ENCODE data around the gene POMGNT1. TPM values are rescaled to one million over a fixed set of nuclear protein-coding genes. Genes with fewer than 3 reads are reported as not detected.
"Not testable (repeated sequence)": the region's sequence is repeated elsewhere in the genome, so short reads cannot be mapped to it uniquely, and the experiment has no call there.

Gene POMGNT1
- total RNA-seq, 1 donor from 2014 or later: 96.9 TPM

DNA sequence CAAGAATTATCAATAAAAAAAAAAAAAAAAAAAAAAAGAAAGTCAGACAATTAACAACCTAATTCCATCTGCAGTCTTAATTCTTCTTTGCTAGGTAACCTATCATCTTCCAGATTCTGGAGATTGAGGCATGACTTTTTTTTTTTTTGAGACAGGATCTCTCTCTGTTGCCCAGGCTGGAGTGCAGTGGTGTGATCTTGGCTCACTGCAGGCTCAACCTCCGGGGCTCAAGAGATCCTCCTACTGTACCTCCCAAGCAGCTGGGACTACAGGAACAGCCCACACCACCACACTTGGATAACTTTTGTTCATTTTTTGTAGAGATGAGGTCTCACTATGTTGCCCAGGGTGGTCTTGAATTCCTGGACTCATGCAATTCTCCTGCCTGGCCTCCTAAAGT is 44.7 kb upstream of the POMGNT1 start:
- H3K36me3 ChIP-seq (ENCODE audit: control insufficient read depth, insufficient read depth, low read length): no peaks in the 10 kb centered on the region
- no peak for DNase-seq (ENCODE audit: low read depth)
- no peak overlapping the region for H3K4me3 ChIP-seq (ENCODE audit: low read depth, low read length)
- no peaks in the 10 kb centered on the region for H3K27me3 ChIP-seq (ENCODE audit: control insufficient read depth, insufficient read depth, low read length)
- TF ChIP-seq, protein P1, sequence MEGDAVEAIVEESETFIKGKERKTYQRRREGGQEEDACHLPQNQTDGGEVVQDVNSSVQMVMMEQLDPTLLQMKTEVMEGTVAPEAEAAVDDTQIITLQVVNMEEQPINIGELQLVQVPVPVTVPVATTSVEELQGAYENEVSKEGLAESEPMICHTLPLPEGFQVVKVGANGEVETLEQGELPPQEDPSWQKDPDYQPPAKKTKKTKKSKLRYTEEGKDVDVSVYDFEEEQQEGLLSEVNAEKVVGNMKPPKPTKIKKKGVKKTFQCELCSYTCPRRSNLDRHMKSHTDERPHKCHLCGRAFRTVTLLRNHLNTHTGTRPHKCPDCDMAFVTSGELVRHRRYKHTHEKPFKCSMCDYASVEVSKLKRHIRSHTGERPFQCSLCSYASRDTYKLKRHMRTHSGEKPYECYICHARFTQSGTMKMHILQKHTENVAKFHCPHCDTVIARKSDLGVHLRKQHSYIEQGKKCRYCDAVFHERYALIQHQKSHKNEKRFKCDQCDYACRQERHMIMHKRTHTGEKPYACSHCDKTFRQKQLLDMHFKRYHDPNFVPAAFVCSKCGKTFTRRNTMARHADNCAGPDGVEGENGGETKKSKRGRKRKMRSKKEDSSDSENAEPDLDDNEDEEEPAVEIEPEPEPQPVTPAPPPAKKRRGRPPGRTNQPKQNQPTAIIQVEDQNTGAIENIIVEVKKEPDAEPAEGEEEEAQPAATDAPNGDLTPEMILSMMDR (IDR thresholded peaks at IDR 0.05; ENCODE audit: insufficient read depth, low read length, poor library complexity, severe bottlenecking): no peak

DNA sequence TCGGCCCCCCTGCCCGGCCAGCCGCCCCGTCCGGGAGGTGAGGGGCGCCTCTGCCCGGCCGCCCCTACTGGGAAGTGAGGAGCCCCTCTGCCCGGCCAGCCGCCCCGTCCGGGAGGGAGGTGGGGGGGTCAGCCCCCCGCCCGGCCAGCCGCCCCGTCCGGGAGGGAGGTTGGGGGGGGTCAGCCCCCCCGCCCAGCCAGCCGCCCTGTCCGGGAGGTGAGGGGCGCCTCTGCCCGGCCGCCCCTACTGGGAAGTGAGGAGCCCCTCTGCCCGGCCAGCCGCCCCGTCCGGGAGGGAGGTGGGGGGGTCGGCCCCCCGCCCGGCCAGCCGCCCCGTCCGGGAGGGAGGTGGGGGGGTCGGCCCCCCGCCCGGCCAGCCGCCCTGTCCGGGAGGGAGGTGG is 43.5 kb upstream of the POMGNT1 start:
- H3K36me3 ChIP-seq (ENCODE audit: control insufficient read depth, insufficient read depth, low read length); H3K27me3 ChIP-seq (ENCODE audit: control insufficient read depth, insufficient read depth, low read length); DNase-seq (ENCODE audit: low read depth): not testable (repeated sequence)

DNA sequence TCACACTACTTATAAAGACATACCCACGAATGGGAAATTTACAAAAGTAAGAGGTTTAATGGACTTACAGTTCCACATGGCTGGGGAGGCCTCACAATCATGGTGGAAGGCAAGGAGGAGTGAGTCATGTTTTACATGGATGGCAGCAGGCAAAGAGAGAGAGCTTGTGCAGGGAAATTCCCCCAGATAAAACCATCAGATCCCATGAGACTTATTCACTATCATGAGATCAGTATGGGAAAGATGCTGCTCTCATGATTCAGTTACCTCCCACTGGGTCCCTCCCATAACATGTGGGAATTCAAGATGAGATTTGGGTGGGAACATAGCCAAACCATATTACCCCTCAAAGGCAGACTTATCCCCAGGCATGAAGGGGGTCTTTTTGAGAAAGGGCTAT is 40.6 kb upstream of the POMGNT1 start:
- not testable (repeated sequence) for H3K4me3 ChIP-seq (ENCODE audit: low read depth, low read length); DNase-seq (ENCODE audit: low read depth); H3K36me3 ChIP-seq (ENCODE audit: control insufficient read depth, insufficient read depth, low read length); H3K27me3 ChIP-seq (ENCODE audit: control insufficient read depth, insufficient read depth, low read length)

More for the DNA sequence above, 43.5 kb upstream of the POMGNT1 start:
- H3K4me3 ChIP-seq (ENCODE audit: low read depth, low read length): not testable (repeated sequence)

DNA sequence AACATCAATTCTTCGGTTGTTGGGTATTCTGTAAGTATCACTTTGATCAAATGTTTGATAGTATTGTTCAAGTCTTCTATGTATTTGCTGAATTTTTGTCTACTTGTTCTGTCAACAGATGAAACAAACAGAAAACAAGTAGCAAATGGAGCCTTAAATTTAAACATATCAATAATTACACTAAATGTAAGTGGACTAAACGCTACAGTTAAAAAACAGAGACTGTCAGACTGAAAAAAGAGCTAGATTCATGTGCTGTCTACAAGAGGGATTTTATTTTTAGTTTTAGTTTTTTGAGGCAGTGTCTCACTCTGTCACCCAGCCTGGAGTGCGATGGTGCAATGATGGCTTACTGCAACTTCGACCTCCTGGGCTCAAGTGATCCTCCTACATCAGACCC is 38.6 kb upstream of the POMGNT1 start:
- no peaks in the 10 kb centered on the region for H3K36me3 ChIP-seq (ENCODE audit: control insufficient read depth, insufficient read depth, low read length)
- TF ChIP-seq, protein P1 (IDR thresholded peaks at IDR 0.05; ENCODE audit: insufficient read depth, low read length, poor library complexity, severe bottlenecking): no peak
- H3K27me3 ChIP-seq (ENCODE audit: control insufficient read depth, insufficient read depth, low read length): no peaks in the 10 kb centered on the region
- no peak overlapping the region for H3K4me3 ChIP-seq (ENCODE audit: low read depth, low read length)
- no peak for DNase-seq (ENCODE audit: low read depth)

DNA sequence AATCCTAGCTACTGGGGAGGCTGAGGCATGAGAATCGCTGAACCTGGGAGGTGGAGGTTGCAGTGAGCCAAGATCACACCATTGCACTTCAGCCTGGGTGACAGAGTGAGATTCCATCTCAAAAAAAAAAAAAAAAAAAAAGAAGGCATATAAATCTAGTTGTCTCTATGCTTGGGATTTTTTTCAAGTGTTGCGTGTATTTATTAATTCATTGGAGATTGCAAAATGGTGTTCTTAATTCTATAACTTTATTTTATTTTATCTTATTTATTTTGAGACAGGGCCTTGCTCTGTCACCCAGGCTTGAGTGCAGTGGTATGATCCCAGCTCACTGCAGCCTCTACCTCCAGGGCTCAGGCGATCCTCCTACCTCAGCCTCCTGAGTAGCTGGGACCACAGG is 33.0 kb upstream of the POMGNT1 start:
- not testable (repeated sequence) for H3K27me3 ChIP-seq (ENCODE audit: control insufficient read depth, insufficient read depth, low read length); H3K4me3 ChIP-seq (ENCODE audit: low read depth, low read length); H3K36me3 ChIP-seq (ENCODE audit: control insufficient read depth, insufficient read depth, low read length); DNase-seq (ENCODE audit: low read depth)

DNA sequence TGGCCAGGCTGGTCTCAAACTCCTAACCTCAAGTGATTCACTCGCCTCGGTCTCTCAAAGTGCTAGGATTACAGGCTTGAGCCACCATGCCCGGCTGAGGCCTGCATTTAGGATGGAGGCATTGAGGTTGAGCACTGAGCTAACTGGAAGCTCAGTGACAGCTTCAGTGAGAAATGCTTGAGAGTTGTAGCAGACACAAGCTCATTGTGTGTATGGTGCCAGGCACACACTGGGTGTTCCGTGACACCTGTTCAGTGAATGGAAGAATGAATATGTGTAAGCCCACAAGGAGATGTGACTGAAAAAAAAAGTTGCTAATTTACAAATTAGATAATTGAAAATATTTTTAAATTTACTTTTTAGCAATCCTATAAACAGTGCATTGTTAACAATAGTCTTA is 26.7 kb upstream of the POMGNT1 start:
- Histone ChIP-seq H3K4me3 (ENCODE audit: low read depth, low read length) (no peak overlapping the region), H3K27me3 (ENCODE audit: control insufficient read depth, insufficient read depth, low read length) (no peaks in the 10 kb centered on the region), H3K36me3 (ENCODE audit: control insufficient read depth, insufficient read depth, low read length) (no peaks in the 10 kb centered on the region)
- TF ChIP-seq, protein P1 (IDR thresholded peaks at IDR 0.05; ENCODE audit: insufficient read depth, low read length, poor library complexity, severe bottlenecking): no peak
- no peak for DNase-seq (ENCODE audit: low read depth)

DNA sequence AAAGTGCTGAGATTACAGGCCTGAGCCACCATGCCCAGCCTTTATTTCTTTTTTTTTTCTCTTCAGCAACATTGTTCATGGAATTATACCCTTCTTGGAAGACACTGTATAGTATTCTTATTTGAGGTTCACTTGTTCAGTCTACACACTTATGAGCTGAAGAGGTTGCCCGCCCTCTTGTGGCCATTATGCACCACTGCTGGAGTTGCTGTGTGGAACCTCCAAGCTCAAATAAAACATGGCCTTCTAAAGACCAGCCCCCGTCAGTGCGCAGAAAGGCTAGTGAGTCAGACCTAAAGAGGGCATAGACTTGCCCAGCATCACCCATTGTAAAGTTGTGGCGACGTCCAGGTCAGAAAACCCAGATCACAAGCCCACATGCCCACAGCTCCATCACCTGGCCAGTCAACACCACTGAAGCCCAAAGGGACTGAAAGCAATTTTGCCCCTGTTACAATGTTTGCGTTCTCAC is 25.3 kb upstream of the POMGNT1 start:
- H3K4me3 ChIP-seq (ENCODE audit: low read depth, low read length): no peak overlapping the region
- peak; percentile 77 for DNase-seq (ENCODE audit: low read depth)
- H3K27me3 ChIP-seq (ENCODE audit: control insufficient read depth, insufficient read depth, low read length): no peaks in the 10 kb centered on the region
- TF ChIP-seq, protein P1 (IDR thresholded peaks at IDR 0.05; ENCODE audit: insufficient read depth, low read length, poor library complexity, severe bottlenecking): peak; percentile 94
- H3K36me3 ChIP-seq (ENCODE audit: control insufficient read depth, insufficient read depth, low read length): no peaks in the 10 kb centered on the region

DNA sequence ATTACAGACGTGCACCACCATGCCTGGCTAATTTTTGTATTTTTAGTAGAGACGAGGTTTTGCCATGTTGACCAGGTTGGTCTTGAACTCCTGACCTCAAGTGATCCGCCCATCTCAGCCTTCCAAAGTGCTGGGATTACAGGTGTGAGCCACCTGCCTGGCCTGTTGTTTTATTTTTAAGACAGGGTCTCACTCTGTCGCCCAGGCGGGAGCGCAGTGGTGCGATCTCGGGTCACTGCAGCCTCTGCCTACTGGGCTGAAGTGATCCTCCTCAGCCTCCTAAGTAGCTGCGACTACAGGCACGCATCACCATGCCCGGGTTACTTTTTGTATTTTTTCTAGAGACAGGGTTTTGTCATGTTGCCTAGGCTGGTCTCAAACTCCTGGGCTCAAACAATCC is 24.8 kb upstream of the POMGNT1 start:
- H3K4me3 ChIP-seq (ENCODE audit: low read depth, low read length); DNase-seq (ENCODE audit: low read depth); H3K27me3 ChIP-seq (ENCODE audit: control insufficient read depth, insufficient read depth, low read length): not testable (repeated sequence)

More for the DNA sequence above, 24.8 kb upstream of the POMGNT1 start:
- not testable (repeated sequence) for H3K36me3 ChIP-seq (ENCODE audit: control insufficient read depth, insufficient read depth, low read length)

Data from kidney epithelial cell (primary cell).